Gastroesophageal sphincter (tissue), 3 donors: ENCODE measurements around the gene TBC1D13.
"Not testable (repeated sequence)": the region's sequence is repeated elsewhere in the genome, so short reads cannot be mapped to it uniquely, and the experiment has no call there.

Source experiments
- CTCF ChIP-seq, 4 experiments: fragments of 200-600 bp in 2 of 4; fragments of 450-650 bp in 2 of 4; sonication (generic) in 1 of 4; IDR thresholded peaks; one replicate each; pipeline ENCODE4 v1.5.1; 2017 to 2019; ENCODE audit warnings: antibody characterized with exemption in 4 of 4, mild to moderate bottlenecking in 2 of 4, moderate library complexity in 2 of 4
- EP300 ChIP-seq: sonication (generic); formaldehyde crosslinking; IDR thresholded peaks from one replicate; pipeline ENCODE4 v1.6.1; 2017; ENCODE audit warnings: antibody characterized with exemption, mild to moderate bottlenecking

GRCh38 chr9:128854454-128854853, 67.4 kb downstream of the TBC1D13 start:
- not testable (repeated sequence) for TF ChIP-seq CTCF (IDR thresholded peaks at IDR 0.05); EP300
